22Rv1 (cell line): ENCODE data around the gene LRRC7.

Experiments used
- ZFX ChIP-seq: fragments of 450-650 bp; IDR thresholded peaks from 2 replicates; pipeline ENCODE4 v1.6.1; 2017; ENCODE audit warnings: antibody characterized with exemption, borderline replicate concordance
- TF ChIP-seq, protein P1 (sequence below): fragments of 450-650 bp; IDR thresholded peaks from 2 replicates; pipeline ENCODE4 v1.5.1; 2017; ENCODE audit warnings: mild to moderate bottlenecking

DNA sequence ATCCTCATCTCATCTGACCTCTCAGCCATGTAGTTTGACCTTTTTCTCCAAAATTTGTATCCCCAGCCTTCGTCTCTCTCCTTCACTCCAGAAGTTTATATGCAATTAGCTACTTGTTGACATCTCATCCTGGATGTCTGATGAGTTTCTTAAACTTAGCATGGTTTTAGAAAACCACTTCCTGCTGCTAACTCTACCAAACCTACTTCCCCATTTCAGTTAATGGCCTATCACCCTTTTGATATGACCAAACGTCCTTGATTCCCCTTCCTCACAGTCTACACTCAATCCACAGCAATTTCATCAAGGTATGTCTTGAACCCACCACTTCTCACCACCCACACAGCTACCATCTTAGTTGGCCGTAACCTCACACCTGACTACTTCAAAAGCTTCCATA lies 515.8 kb downstream of the LRRC7 start:
- TF ChIP-seq, protein P1, sequence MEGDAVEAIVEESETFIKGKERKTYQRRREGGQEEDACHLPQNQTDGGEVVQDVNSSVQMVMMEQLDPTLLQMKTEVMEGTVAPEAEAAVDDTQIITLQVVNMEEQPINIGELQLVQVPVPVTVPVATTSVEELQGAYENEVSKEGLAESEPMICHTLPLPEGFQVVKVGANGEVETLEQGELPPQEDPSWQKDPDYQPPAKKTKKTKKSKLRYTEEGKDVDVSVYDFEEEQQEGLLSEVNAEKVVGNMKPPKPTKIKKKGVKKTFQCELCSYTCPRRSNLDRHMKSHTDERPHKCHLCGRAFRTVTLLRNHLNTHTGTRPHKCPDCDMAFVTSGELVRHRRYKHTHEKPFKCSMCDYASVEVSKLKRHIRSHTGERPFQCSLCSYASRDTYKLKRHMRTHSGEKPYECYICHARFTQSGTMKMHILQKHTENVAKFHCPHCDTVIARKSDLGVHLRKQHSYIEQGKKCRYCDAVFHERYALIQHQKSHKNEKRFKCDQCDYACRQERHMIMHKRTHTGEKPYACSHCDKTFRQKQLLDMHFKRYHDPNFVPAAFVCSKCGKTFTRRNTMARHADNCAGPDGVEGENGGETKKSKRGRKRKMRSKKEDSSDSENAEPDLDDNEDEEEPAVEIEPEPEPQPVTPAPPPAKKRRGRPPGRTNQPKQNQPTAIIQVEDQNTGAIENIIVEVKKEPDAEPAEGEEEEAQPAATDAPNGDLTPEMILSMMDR = no peak
- TF ChIP-seq ZFX = no peak
